Transverse colon (tissue), 4 donors: ENCODE data around the gene TAC4. TPM values are rescaled to one million over a fixed set of nuclear protein-coding genes. Genes with fewer than 3 reads are reported as not detected.

ENCODE experiments used
- DNase-seq: peaks from one replicate; pipeline ENCODE4 v3.0.0-alpha.2; 2019
- H3K27ac ChIP-seq, 4 donors: fragments of 200-600 bp; sonication (generic); 2 replicates each; pipeline ENCODE4 v1.5.1; 2016 to 2018; ENCODE audit warnings: inconsistent platforms in 4 of 4
- H3K27me3 ChIP-seq: fragments of 200-600 bp; sonication (generic); 2 replicates; pipeline ENCODE4 v1.5.1; 2017; ENCODE audit warnings: inconsistent platforms
- H3K36me3 ChIP-seq, 4 donors: fragments of 200-600 bp; sonication (generic); 2 replicates each; pipeline ENCODE4 v1.5.1; 2017 to 2019; ENCODE audit warnings: inconsistent platforms in 4 of 4
- H3K4me1 ChIP-seq, 4 donors: fragments of 200-600 bp; sonication (generic); 2 replicates each; pipeline ENCODE4 v1.5.1; 2017 to 2020; ENCODE audit warnings: inconsistent platforms in 4 of 4
- H3K4me3 ChIP-seq, 4 donors: fragments of 200-600 bp; sonication (generic); 1 replicate in 1 of 4; 2 replicates in 3 of 4; pipeline versions ENCODE4 v1.5.1 to v1.6.1; 2017 to 2019; ENCODE audit warnings: inconsistent platforms in 4 of 4
- H3K9me3 ChIP-seq, 2 donors: fragments of 200-600 bp; sonication (generic); 2 replicates each; pipeline ENCODE4 v1.5.1; 2017 to 2019; ENCODE audit warnings: inconsistent platforms in 2 of 2
- CTCF ChIP-seq, 5 experiments: fragments of 200-600 bp in 3 of 5; fragments of 450-650 bp in 2 of 5; sonication (generic) in 3 of 5; IDR thresholded peaks; 1 replicate in 2 of 5; 2 replicates in 3 of 5; pipeline ENCODE4 v1.5.1; 2016 to 2017; ENCODE audit warnings: antibody characterized with exemption in 5 of 5, inconsistent platforms in 3 of 5, mild to moderate bottlenecking in 2 of 5, moderate library complexity in 1 of 5
- EP300 ChIP-seq: sonication (generic); formaldehyde crosslinking; IDR thresholded peaks from one replicate; pipeline ENCODE4 v1.6.1; 2017; ENCODE audit warnings: antibody characterized with exemption, low read depth
- POLR2A ChIP-seq: fragments of 450-650 bp; IDR thresholded peaks from one replicate; pipeline ENCODE4 v1.6.1; 2016; ENCODE audit warnings: antibody characterized with exemption, mild to moderate bottlenecking, moderate library complexity
- POLR2AphosphoS5 ChIP-seq, 3 donors: sonication (generic); formaldehyde crosslinking; IDR thresholded peaks; one replicate each; pipeline ENCODE4 v1.6.1; 2016; ENCODE audit warnings: antibody characterized with exemption in 3 of 3
- WGBS, 2 donors: methylation state at CpG; one replicate each; pipeline ENCODE4 v1.1.5; 2018; ENCODE audit warnings: low coverage in 1 of 2; 5-methylcytosine and 5-hydroxymethylcytosine counted together
- in situ Hi-C, 4 donors: fragments of 200-750 bp; cut with MboI; loops; one replicate each; pipeline versions ENCODE4 v1.15.0 to v1.15.1; 2017; ENCODE audit warnings: low sequenced_read_pairs in 3 of 4, low pct_ligation_motif_present in 1 of 4, low pct_unique_long_range_greater_than_20kb in 1 of 4
- intact Hi-C: fragments of 100-400 bp; cut with DNase I; formaldehyde crosslinking; loops from one replicate; pipeline ENCODE4 v1.15.1; 2023; ENCODE audit warnings: low total_unique reads
- total RNA-seq, 4 donors: library from RNA; depleted of rRNA; stranded (reverse); fragments of >200 nt; gene quantifications; one replicate each; pipeline ENCODE4 v1.1.0, GENCODE V29; 2016

TAC4 gene
- total RNA-seq, 4 donors from 2014 or later, result not detected

- no peaks in the 10 kb centered on the region for H3K9me3 ChIP-seq
- H3K27ac ChIP-seq, result no peak overlapping the region
- no peak overlapping the region for H3K4me3 ChIP-seq
- no peak for DNase-seq
- intact Hi-C loops (no loop called here), in situ Hi-C loops (loop anchor here in 1 of 4 donors (25.0 kb wide), 1 partner anchor 288 kb away; no protein-coding TSS in a partner anchor)
- peaks cover 0 to 31% (median 18%) of the 10 kb centered on the region in 4 donors for H3K4me1 ChIP-seq
- WGBS, 2 donors, result 80 to 85% methylated on average over 1 to 5 of the region's 5 CpGs
- H3K27me3 ChIP-seq, result peaks cover 40% of the 10 kb centered on the region
- H3K36me3 ChIP-seq, result no peaks in the 10 kb centered on the region
- TF ChIP-seq POLR2AphosphoS5 (IDR thresholded peaks at IDR 0.05) (no peak), POLR2A (no peak), CTCF (IDR thresholded peaks at IDR 0.05) (no peak), EP300 (no peak)
These were observed 2.3 kb upstream of the TAC4 start for GRCh38 chr17:49850218-49850610.

GRCh38 chr17:49848739-49849138, 870 bp upstream of the TAC4 start:
- intact Hi-C loops, result no loop called here
- 84 to 94% methylated on average over 5 of the region's 5 CpGs for WGBS, 2 donors
- H3K4me1 ChIP-seq, result peaks cover 0 to 34% (median 23%) of the 10 kb centered on the region in 4 donors
- peaks cover 38% of the 10 kb centered on the region for H3K27me3 ChIP-seq
- in situ Hi-C loops, result loop anchor here in 1 of 4 donors (10.0 kb wide), 1 partner anchor 284 kb away; no protein-coding TSS in a partner anchor
- no peak overlapping the region for H3K4me3 ChIP-seq
- no peak overlapping the region for H3K27ac ChIP-seq
- no peaks in the 10 kb centered on the region for H3K36me3 ChIP-seq
- DNase-seq, result no peak
- TF ChIP-seq CTCF (IDR thresholded peaks at IDR 0.05), result no peak
- TF ChIP-seq POLR2AphosphoS5 (IDR thresholded peaks at IDR 0.05), result no peak
- TF ChIP-seq EP300, result no peak
- no peak for TF ChIP-seq POLR2A
- no peaks in the 10 kb centered on the region for H3K9me3 ChIP-seq

- H3K27me3 ChIP-seq, result peaks cover 24% of the 10 kb centered on the region
- H3K27ac ChIP-seq, result no peak overlapping the region
- H3K36me3 ChIP-seq, result no peaks in the 10 kb centered on the region
- in situ Hi-C loops (loop anchor here in 1 of 4 donors (10.0 kb wide), 1 partner anchor 282 kb away; no protein-coding TSS in a partner anchor), intact Hi-C loops (no loop called here)
- H3K4me1 ChIP-seq, result peaks cover 0 to 34% (median 25%) of the 10 kb centered on the region in 4 donors
- WGBS, 2 donors, result 80 to 86% methylated on average over 2 to 9 of the region's 9 CpGs
- DNase-seq, result no peak
- TF ChIP-seq EP300 (no peak), POLR2A (no peak), POLR2AphosphoS5 (IDR thresholded peaks at IDR 0.05) (no peak), CTCF (IDR thresholded peaks at IDR 0.05) (no peak)
- no peaks in the 10 kb centered on the region for H3K9me3 ChIP-seq
- no peak overlapping the region for H3K4me3 ChIP-seq
These were observed 744 bp downstream of the TAC4 start for GRCh38 chr17:49846938-49847712.

- H3K9me3 ChIP-seq, result no peaks in the 10 kb centered on the region
- no peak overlapping the region for H3K4me3 ChIP-seq
- 29 to 85% methylated on average over 1 to 3 of the region's 3 CpGs for WGBS, 2 donors
- peak overlapping the region; percentile 42 to 57 (median 53) for H3K27ac ChIP-seq
- H3K36me3 ChIP-seq, result no peaks in the 10 kb centered on the region
- intact Hi-C loops (no loop called here), in situ Hi-C loops (loop anchor here in 1 of 4 donors (10.0 kb wide), 1 partner anchor 281 kb away; no protein-coding TSS in a partner anchor)
- no peak for DNase-seq
- peak in 1 of 3 donors; percentile 56 for TF ChIP-seq POLR2AphosphoS5 (IDR thresholded peaks at IDR 0.05)
- no peak for TF ChIP-seq EP300
- peaks cover 7% of the 10 kb centered on the region for H3K27me3 ChIP-seq
- H3K4me1 ChIP-seq, result peaks cover 0 to 20% (median 12%) of the 10 kb centered on the region in 4 donors
These were observed 2.5 kb downstream of the TAC4 start for GRCh38 chr17:49845321-49845720.
